ENCODE data around the gene CNOT3. TPM values are rescaled to one million over a fixed set of nuclear protein-coding genes. Genes with fewer than 3 reads are reported as not detected.

Gene CNOT3
- total and polyA plus RNA-seq, 2 of the 13 experiments (the other 11 are each of a cell fraction or from before 2014, with no cell fraction given), result 4.3 to 5.8 TPM

DNA sequence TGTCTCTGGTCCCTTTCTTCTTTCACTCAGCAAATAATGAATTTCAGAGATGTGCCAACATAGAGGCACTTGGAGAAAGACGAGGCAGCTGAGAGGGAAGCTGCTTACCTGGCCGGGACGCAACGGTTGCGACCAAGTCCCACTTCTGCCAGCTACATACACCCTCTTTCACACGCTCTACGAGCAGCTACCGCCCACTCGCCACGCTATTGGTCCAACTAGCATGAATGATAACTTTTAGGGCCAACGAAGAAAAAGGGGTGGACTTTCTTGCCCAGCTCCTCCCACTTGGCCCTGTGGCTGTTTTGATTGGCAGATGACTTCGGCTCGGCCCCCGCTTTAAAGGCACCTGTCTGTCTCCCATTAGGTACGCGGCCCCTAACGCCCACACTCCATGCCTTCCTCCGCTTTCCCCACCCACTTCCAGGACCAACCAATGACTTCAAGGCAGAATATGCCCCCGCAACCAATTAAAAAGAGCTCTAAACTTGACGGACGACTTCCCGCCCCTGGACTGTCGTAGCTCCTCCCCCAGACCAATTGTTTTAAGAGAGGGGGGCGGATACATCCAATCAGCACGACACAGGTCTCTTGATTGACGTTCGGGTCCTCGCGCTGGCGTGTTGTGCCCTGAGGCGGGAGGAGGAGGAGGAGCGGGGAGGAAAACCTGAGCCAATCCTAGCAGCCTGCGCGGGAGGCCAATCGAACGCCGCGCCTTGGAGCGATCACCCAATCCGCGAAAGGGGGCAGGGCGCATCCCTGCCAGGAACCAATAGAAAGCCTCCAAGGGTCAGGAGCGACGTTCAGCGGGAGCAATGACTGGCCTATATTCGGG is 481 bp upstream of the CNOT3 start:
- Histone ChIP-seq H3K4me2 (ENCODE audit: low read depth, low read length) (peak overlapping the region; percentile 94), H4K20me1 (ENCODE audit: insufficient read depth, low read length) (peaks cover 8% of the 10 kb centered on the region; the same call in 1 of the 2 replicates), H3K27me3 (ENCODE audit: control insufficient read depth in 1 of 2, insufficient read depth in 2 of 2, low read length in 2 of 2) (no peaks in the 10 kb centered on the region; a peak in 1 of 5 replicates), H3K36me3 (replicated peaks in 1 of 2; ENCODE audit: control insufficient read depth in 1 of 2, insufficient read depth in 2 of 2, low read length in 2 of 2) (peaks cover 12 to 25% of the 10 kb centered on the region in 2 experiments), H3K9me3 (ENCODE audit: low read length) (peaks cover 5% of the 10 kb centered on the region), H3K4me3 (replicated peaks in 1 of 3; ENCODE audit: insufficient read depth in 1 of 3, low read depth in 2 of 3, low read length in 3 of 3) (peak overlapping the region; percentile 62 to 86 (median 82)), H2AFZ (ENCODE audit: low read length) (peak overlapping the region; percentile 72), H3K27ac (ENCODE audit: extremely low read length, insufficient read depth, low read length) (peak overlapping the region; percentile 88), H3K4me1 (ENCODE audit: insufficient read depth, low read length) (peaks cover 42% of the 10 kb centered on the region), H3K9ac (ENCODE audit: insufficient read depth, low read depth, low read length) (peak overlapping the region; percentile 97), H3K79me2 (ENCODE audit: insufficient read depth, low read length) (peaks cover 37% of the 10 kb centered on the region)
- ATAC-seq (peak; percentile 88), DNase-seq (ENCODE audit: low spot score) (peak; percentile 100), FAIRE-seq (peak; percentile 98)
- BruUV-seq (replicated peaks), result no TSS peak
- ChIA-PET POLR2A (interaction anchor here (0.7 to 2.8 kb wide), 27 partner anchors 10 to 978 kb away, joined by 3 to 73 read pairs (median 5); partner anchors contain the start of genes LENG1, LENG8, LENG9 and MBOAT7), CTCF (ENCODE audit: low intra/inter-chr PET ratio, low total read pairs) (no interaction called here)
- intact Hi-C loops (cut with micrococcal nuclease; ENCODE audit: unreplicated experiment), result loop anchor here (5.0 kb wide), 1 partner anchor 65 kb away; the partner anchor contains the start of gene RPS9
- 0% methylated on average over 28 of the region's 46 CpGs for WGBS (ENCODE audit: low lambda C conversion rate)
- in situ Hi-C loops (cut with HindIII; ENCODE audit: extremely low pct_ligation_motif_present, low pct_unique_long_range_greater_than_20kb), result no loop called here
- TF ChIP-seq, protein P1, sequence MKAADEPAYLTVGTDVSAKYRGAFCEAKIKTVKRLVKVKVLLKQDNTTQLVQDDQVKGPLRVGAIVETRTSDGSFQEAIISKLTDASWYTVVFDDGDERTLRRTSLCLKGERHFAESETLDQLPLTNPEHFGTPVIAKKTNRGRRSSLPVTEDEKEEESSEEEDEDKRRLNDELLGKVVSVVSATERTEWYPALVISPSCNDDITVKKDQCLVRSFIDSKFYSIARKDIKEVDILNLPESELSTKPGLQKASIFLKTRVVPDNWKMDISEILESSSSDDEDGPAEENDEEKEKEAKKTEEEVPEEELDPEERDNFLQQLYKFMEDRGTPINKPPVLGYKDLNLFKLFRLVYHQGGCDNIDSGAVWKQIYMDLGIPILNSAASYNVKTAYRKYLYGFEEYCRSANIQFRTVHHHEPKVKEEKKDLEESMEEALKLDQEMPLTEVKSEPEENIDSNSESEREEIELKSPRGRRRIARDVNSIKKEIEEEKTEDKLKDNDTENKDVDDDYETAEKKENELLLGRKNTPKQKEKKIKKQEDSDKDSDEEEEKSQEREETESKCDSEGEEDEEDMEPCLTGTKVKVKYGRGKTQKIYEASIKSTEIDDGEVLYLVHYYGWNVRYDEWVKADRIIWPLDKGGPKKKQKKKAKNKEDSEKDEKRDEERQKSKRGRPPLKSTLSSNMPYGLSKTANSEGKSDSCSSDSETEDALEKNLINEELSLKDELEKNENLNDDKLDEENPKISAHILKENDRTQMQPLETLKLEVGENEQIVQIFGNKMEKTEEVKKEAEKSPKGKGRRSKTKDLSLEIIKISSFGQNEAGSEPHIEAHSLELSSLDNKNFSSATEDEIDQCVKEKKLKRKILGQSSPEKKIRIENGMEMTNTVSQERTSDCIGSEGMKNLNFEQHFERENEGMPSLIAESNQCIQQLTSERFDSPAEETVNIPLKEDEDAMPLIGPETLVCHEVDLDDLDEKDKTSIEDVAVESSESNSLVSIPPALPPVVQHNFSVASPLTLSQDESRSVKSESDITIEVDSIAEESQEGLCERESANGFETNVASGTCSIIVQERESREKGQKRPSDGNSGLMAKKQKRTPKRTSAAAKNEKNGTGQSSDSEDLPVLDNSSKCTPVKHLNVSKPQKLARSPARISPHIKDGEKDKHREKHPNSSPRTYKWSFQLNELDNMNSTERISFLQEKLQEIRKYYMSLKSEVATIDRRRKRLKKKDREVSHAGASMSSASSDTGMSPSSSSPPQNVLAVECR (CRISPR knock-in tag; IDR thresholded peaks at IDR 0.05; ENCODE audit: borderline replicate concordance), result peak; percentile 44; the same call in 1 of the 2 replicates
- TF ChIP-seq SP4 (CRISPR knock-in tag; IDR thresholded peaks at IDR 0.05) (peak; percentile 99), XRCC5 (optimal IDR thresholded peaks at IDR 0.05; ENCODE audit: low read length) (peak; percentile 53), SPEN (CRISPR knock-in tag; IDR thresholded peaks at IDR 0.05; ENCODE audit: low read depth) (peak; percentile 35; the same call in 1 of the 2 replicates), GABPA (IDR thresholded peaks at IDR 0.05; ENCODE audit: low read depth, low read length) (peak; percentile 20; the same call in 1 of the 2 replicates), GABPA (CRISPR knock-in tag; IDR thresholded peaks at IDR 0.05; ENCODE audit: low read depth) (peak; percentile 65; the same call in 1 of the 2 replicates), HDAC1 (CRISPR knock-in tag; IDR thresholded peaks at IDR 0.05) (peak; percentile 24; the same call in 1 of the 2 replicates), RFX5 (IDR thresholded peaks at IDR 0.05; ENCODE audit: low read depth, low read length) (peak; percentile 43; the same call in 1 of the 2 replicates), RBM22 (optimal IDR thresholded peaks at IDR 0.05; ENCODE audit: low read length) (no peak), ZNF773 (CRISPR knock-in tag; IDR thresholded peaks at IDR 0.05; ENCODE audit: borderline replicate concordance) (no peak), NFATC3 (CRISPR knock-in tag; IDR thresholded peaks at IDR 0.05) (no peak)
- TF ChIP-seq, protein P2, sequence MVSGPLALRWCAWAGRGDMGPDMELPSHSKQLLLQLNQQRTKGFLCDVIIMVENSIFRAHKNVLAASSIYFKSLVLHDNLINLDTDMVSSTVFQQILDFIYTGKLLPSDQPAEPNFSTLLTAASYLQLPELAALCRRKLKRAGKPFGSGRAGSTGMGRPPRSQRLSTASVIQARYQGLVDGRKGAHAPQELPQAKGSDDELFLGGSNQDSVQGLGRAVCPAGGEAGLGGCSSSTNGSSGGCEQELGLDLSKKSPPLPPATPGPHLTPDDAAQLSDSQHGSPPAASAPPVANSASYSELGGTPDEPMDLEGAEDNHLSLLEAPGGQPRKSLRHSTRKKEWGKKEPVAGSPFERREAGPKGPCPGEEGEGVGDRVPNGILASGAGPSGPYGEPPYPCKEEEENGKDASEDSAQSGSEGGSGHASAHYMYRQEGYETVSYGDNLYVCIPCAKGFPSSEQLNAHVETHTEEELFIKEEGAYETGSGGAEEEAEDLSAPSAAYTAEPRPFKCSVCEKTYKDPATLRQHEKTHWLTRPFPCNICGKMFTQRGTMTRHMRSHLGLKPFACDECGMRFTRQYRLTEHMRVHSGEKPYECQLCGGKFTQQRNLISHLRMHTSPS (CRISPR knock-in tag; IDR thresholded peaks at IDR 0.05; ENCODE audit: low read depth), result no peak

All from HepG2 (cell line).